GM03348 (cell line): ENCODE results near the gene IVL.

ENCODE experiments used
- DNase-seq: peaks from one replicate; pipeline ENCODE4 v3.0.0; 2012; ENCODE audit warnings: low spot score

The IVL gene

GRCh38 chr1:152907686-152908601 is at the start of gene IVL:
IVL (plus strand) TSS chr1:152908546; CDS start chr1:152909798, 1,252 bp downstream.
- no peak for DNase-seq

GRCh38 chr1:152859696-152860095 is 48.6 kb upstream of the IVL start, which contains the start of gene LCE7A:
LCE7A (plus strand) TSS chr1:152859996; CDS start chr1:152860698, 702 bp downstream.
- no peak for DNase-seq

GRCh38 chr1:152860129-152860528 is 48.2 kb upstream of the IVL start:
- DNase-seq = no peak

- no peak for DNase-seq
Observed at GRCh38 chr1:152861374-152861773, 47.0 kb upstream of the IVL start.

GRCh38 chr1:152864443-152864842 is 43.9 kb upstream of the IVL start:
- DNase-seq = no peak

GRCh38 chr1:152866321-152866720 is 42.0 kb upstream of the IVL start:
- DNase-seq = no peak

GRCh38 chr1:152869808-152870419 is 38.4 kb upstream of the IVL start:
- DNase-seq = peak; percentile 87

GRCh38 chr1:152870831-152871730 is 37.3 kb upstream of the IVL start:
- DNase-seq = peak; percentile 54

GRCh38 chr1:152871731-152872126 is 36.6 kb upstream of the IVL start:
- DNase-seq = no peak

- DNase-seq = no peak
Observed at GRCh38 chr1:152873495-152873894, 34.9 kb upstream of the IVL start.

- DNase-seq = no peak
Observed at GRCh38 chr1:152876827-152877226, 31.5 kb upstream of the IVL start.

- no peak for DNase-seq
Observed at GRCh38 chr1:152878042-152878441, 30.3 kb upstream of the IVL start, which contains the start of gene SMCP. SMCP (plus strand) TSS chr1:152878322; CDS start chr1:152884423, 6,101 bp downstream.

GRCh38 chr1:152879559-152880198 is 28.7 kb upstream of the IVL start:
- DNase-seq = no peak

GRCh38 chr1:152880316-152880715 is 28.0 kb upstream of the IVL start:
- DNase-seq = no peak

GRCh38 chr1:152880907-152881306 is 27.4 kb upstream of the IVL start:
- no peak for DNase-seq

- no peak for DNase-seq
Observed at GRCh38 chr1:152884085-152884484, 24.3 kb upstream of the IVL start.

GRCh38 chr1:152884506-152884905 is 23.8 kb upstream of the IVL start:
- no peak for DNase-seq

GRCh38 chr1:152884966-152885624 is 23.3 kb upstream of the IVL start:
- DNase-seq = peak; percentile 41

- no peak for DNase-seq
Observed at GRCh38 chr1:152886085-152886484, 22.3 kb upstream of the IVL start.

GRCh38 chr1:152886758-152887409 is 21.5 kb upstream of the IVL start:
- no peak for DNase-seq

GRCh38 chr1:152888126-152888525 is 20.2 kb upstream of the IVL start:
- DNase-seq = no peak
